Activated CD4-positive, alpha-beta T cell treated with anti-CD3 and anti-CD28 coated beads, Interleukin-2, amount 50 U/mL, for 16 hours (primary cell): ENCODE results near the gene FREM1.
A peak's percentile ranks its signal among the peaks of the same experiment; 100 is the strongest.

Experiments used
- DNase-seq: peaks from one replicate; pipeline ENCODE4 v3.0.0-alpha.2; 2020

The FREM1 gene

DNA sequence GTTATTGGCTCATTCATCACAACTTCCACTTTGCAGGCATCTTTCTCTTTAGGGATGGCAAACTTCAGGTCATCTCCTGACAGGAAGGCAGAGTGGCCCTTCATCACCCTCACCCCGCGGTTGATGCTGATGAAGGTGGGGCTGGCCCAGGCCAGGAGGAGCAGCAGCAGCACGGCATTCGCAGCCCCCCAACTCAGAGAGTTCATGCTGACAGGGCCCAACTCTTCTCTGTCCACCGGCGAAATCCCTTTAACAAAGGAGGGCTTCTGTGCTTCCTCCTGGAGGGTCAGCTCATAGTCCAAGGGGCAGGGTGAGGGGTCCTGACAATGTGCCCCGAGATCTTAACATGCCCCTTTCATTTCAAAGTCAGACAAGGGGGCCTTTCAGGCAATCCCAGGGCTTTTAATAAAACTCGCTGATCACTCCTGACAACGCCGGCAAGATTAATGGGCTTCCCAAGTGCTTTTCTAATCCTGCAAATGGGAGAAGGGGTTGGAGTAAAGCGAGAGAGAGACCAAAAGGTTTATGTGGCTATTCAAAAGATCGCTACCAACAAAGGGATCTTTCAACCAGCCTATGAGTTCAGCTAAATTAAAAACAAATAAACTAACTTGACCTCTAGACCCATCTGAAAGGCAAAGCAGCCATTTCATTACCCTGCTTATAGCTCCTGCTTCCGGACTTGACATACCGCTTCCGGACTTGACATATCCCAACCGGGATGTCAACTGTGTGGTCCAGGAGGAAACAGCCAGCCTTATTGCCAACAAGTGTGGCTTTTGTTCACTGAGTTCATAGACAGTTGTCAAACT lies 41.2 kb downstream of the FREM1 start:
- DNase-seq, result no peak

DNA sequence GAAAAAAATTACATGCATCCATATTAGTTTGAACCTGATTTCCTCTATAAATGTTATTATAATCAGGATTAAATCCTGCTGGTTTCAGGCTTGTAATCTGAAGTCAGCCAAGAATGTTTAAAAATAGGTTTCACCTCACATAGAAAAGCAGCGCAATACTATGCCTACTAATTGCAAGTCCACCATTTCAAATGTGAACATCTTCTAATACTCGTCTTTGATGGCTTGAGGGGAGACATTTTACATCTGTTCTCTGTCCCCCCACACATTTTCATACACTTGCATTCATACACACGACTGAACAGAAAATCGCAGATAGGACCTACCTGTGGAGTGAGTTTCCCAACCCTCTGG lies 41.8 kb downstream of the FREM1 start:
- no peak for DNase-seq

DNA sequence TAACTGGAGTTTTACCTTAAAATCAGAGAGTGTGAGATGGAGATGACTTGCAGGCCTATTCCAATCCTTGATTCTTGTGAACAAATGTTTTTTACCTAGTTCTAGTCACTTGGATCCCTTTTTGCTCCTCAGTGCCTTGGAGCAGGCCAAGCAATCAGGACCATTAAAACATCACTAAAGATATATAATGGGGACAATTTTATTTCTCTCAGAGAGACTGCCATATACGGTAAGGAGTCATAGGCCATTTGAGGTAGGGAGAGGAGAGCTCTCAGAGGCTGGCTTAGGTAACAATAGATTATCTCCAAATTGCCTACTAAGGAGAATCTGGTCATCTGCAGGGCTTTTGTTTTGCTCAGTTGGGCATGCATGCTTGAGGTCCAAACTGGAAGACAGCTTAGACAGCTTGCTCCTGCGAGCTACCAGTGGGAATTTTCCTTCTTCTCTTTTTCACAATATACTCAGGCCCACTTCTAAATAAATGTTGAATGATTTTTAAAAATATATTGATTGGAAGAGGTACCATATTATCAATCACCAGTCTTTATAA lies 44.0 kb downstream of the FREM1 start:
- DNase-seq, result no peak

DNA sequence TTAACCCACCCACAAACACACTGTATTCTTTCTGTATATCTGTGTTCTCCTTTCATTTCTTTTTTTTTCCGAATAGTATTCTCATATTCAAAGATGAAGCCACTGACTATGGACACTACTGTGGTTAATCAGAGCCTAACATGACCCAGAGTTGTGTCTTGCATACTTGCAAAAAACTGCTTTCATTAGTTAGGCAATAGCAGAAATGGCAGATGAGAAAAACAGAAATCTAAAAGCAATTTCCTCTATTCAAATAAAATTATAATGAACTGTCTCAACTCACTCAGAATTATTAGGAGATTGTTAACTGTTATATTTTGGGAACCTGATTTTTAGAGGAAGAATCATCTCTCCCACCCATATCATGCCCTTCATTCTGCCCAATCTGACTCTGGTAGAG lies 45.9 kb downstream of the FREM1 start:
- DNase-seq, result no peak

DNA sequence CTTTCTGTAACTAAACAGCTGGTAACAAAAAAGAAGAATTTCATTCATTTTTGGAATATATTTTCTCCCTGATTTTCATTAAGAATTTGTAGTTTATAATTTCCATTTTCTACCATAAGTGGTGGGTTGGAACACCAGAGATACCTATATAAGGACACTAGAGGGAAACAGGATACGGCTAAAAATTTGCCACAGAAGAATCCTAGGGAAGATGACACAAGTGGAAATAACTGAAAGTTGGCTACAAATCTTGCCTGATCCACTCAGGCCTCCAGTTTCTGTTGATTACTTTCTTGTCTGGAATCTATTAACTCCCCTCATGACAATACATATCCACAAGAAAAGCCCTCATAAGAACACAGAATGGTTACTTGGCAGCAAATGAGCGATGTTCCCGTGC lies 46.8 kb downstream of the FREM1 start:
- DNase-seq, result no peak

DNA sequence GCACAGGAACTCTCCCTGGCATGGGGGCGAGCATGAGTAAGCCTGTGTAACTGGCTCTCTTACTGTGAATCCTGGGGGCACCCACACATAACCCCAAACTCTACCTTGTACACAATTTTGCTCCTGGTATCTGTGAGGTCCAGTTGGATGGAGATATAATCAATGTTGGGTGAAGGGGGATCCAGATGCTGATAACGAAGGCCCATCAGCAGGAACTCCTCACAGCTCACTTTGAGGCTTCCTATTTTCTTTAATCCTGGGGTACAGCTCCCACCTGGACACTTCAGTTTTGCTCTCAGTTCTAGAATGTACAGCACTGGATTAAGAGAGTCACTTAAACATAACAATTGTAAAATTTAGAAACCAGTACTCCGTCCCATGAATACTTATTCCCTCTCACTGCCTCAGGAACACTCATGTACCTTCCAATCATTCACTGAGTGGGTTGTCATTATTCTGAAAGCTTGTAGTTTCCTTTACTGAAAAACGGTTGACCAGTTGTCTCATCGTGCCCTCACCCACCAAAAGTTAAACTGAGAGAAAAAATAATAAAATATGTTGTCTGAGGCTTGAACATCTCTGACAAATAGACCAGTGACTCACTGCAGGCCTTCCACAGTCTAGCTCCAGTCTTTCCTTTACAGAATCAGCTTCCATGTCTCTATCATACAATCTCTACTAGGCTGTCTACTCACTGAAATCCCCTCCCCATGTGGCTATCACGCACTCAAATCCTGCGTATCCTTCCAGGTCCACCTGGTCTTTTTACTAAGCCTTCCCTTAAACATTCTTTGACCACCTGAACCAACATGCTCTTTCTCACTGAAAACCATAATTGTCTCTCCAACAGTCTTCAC lies 52.6 kb downstream of the FREM1 start:
- DNase-seq, result no peak

DNA sequence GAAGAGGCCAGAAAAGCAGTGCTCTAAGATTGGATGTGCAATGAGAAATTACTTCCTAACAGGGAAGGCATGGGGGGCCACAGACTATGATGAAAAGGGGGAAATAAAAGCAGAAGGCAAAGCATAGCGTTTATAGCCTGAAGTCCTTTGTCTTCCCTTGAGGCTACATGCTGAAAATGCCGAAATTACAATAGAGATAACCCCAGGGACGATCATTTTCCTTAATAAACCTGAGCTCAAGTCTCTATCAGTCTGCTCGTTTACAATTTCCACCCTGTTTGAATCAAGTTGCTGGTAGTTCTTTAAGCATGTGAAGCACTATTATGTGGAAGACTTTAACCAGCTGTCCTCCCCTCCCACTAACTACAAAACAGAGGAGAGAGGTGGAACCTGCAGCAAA lies 60.4 kb downstream of the FREM1 start:
- no peak for DNase-seq

DNA sequence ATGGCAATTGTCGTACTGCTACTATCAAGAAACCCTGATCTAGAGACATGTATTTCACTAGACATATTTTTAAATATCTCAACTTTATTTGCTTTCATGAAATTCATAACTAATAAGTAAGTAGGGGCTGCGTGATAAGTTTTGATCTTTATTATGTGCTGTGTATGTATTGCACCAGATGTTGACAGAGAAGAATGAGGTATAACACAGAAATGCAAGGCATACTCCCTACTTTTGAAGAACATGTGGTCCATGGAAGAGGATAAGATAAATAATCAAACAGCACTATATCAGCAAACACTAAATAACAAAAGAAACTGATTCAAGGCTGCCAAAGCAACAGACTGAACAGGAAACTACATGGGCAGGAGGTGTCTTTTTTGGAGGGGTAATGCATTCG lies 60.9 kb downstream of the FREM1 start:
- no peak for DNase-seq

DNA sequence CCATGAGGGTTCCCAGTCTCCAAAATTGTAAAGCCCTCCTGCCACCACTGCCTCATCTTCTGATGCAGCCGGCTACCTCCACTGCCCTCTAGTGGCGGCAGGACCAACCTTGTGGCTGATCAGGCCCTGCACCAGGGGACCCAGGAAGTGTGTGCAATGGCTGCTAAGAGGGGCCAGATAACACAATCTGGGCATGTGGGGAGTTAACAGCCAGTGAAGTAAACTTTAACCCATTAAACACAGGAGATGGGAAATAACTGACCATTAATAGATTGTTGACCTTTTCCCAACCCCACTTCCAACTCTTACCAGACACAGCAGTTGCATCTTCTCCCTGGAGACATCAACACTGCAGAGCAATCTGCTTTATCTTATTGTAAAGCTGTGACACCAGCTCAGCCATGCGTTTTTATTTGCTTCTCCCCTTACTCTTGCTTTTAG lies 63.3 kb downstream of the FREM1 start:
- peak; percentile 69 for DNase-seq

DNA sequence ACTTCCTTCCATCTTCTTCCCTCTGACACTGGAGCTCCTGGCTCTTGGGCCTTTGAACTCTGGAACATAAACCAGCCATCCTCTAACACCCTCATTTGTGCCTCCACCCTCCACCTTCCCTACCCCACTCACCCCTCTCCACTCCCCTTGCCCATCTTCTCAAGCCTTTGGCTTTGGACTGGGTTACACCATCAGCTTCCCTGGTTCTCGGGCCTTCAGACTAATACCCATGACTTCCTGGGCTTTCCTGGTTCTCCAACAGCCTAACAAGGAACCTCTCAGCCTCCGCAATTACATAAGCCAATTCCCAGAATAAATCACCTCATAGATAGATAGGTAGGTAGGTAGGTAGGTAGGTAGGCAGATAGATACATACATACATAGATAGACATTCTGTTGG lies 67.1 kb downstream of the FREM1 start:
- DNase-seq, result no peak

DNA sequence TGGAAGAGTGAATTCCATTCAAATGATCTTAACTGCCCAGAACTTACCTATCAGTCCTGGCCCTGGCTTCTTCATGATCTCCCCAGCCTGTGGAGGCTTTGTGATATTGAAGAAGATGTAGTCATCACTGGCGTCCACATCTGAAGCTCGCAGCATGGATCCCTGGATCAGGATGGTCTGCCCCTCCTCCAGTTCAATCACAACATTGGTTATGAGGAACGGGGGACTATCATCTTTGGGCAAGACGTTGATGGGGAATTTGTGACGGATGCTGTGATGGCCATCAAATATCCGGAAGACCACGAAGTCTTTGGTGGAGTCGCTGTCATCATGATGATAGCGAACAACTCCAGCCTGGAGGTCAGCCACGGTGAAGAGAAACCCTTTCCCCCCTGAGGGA lies 68.0 kb downstream of the FREM1 start:
- no peak for DNase-seq

DNA sequence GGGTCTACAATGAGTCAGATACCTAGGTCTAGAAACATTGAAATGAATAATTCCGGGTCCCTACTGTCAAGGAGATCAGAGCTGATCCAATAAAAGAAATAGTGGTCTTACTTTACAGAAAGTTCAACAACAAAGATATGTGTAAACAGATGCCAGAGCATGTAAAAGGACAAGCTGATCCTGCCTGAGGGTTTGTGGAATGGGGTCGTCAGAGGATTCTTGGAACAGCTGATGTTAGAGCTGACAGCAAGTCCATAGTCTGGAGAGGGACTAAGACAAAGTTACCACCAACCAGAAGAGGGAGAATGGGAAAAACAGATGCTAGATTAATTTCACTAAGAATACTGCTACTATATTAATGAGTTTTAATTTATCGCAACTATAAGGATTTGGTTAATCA lies 71.5 kb downstream of the FREM1 start:
- no peak for DNase-seq

DNA sequence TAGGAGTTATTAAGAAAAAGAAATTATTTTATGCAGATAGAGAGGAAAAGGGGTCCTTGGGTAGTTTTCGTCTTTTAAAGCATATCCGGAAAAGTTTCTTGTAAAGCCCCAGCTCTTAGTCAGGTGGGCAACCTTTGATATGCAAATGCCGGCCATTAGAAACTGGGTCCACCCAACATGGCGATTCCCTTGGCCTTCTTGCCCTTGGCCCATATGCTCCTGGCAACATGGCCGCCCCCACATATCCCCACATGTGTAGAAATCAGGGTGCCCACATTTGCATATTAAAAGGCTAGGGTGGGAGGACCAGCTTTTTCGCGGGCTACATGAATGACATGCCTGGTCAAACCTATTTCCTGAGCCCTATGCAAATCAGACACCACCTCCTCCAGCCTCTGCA lies 73.3 kb downstream of the FREM1 start:
- no peak for DNase-seq

DNA sequence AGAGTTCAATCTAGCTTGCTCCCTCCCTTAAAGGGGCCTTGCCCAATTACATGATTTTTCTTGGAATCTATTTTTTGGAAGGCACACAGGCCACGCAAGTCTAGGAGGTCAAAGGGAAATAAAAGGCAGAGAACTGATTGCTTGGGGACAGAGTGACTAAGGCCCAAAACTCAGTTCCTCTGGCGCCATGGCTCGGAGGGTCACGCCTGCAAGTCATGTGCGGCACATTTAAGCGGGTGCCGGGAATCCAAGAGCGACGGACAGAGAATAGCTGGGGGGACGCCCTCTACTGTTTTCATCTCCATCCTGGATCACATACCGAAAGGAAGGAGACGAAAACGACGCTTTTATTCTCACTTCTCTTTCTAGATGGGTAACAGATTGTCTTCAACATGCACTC lies 78.6 kb downstream of the FREM1 start:
- no peak for DNase-seq

DNA sequence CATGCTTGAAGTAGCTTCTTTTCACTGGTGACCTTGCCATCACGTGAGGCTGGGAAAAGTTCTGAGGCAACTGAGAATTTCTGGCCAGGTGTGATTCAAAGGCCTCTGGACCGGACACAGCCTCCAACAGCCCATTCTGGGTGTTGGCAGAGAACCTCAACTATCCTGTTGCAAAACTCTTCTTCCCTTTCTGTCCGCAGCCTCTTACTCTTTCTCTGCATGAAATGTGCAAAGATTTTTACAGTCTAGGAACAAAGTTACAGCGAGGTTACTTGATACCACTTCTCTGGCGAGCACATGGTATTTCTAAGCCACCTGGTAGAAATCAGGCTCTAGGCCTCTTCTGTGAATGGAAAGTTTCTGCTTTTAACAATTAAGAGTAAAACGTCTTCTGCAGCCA lies 79.2 kb downstream of the FREM1 start:
- DNase-seq, result no peak

DNA sequence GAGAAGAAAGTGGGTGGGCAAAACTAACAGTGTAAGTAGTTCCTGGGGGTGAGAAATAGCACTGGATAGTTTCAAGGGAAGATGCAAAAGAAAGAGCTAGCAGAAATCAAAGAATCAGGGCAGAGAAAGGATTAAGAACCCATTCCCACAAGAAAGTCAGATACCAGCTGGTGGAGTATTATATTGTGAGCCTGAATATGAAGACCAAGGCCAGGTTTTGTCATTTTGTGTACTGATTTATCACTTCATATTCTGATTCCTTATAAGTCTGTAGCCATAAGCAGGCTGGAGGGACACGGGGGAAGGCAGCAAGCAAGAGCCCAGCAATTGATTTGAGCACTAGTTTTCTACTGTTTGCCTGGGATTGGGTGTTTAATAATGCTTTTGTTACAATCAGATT lies 80.2 kb downstream of the FREM1 start:
- DNase-seq, result no peak

DNA sequence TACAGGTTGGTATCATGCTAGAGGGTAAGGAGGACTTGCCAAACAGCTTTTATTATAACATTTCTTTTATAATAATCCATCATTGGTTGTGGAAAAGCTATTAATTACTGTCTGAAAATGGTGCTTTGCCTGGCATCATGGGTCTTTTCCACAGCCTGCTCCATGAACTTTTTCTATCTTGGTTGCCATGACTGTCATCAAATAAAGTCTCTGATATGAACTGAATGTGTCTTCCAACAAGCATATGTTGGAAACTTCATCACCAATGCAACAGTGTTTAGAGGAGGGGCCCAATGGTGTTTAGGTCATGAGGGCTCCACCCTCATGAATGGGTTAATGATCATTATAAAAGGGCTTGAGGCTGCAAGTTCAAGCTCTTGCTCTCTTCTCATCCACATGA lies 81.0 kb downstream of the FREM1 start:
- no peak for DNase-seq

DNA sequence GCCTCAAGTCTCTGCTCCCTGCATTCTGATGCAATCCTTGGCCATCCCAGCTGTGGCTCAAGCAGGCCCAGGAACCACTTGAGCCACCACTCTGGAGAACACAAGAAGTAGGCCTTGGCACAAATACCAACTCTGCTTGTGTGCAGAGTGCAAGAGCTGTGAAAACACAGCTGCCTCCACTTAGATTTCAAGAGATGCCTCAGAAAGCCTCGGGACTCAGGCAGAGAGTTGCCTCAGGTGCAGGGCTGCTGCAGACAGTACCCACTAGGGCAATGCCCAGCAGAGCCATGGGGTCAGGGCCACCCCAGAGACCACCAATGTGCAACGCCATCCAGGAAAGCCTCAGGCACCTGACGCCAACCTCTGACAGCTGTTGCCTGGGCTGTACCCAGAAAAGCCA lies 82.4 kb downstream of the FREM1 start:
- DNase-seq, result no peak

DNA sequence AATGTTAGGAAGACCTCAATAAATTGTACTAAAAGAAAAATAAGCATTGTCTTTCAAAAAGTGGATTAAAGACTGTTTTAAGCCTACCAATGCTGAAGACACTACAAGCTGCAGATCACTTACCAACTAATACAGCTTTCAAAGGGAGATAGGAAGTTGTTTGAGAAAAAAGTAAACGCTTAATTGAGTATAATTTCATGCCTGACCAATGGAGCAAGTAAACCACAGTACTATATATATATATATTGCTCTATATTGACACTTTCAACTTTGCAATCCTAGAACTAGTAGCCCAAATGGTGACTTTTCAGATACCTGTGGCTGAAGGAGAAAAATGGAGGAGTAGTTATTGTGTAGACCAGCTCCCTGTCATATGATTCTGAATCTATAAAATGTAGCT lies 85.7 kb downstream of the FREM1 start:
- no peak for DNase-seq

DNA sequence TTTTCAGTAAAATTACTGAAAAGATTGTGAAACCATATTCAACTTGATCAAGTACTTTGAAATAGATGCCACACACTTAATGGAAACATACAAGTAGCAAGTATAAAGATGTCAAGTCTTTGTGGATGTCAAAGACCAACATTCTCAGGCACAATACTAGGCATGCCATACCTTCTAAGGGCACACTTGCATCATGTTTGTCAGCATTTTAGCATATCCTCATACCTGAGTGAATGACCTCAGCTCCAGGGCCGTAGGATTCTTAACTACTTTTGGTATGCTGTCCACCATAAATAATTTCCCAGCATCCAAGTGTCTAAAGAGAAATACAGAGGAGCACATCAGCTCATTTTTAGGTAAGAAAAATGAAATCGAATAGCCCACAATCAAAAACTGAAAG lies 86.4 kb downstream of the FREM1 start:
- no peak for DNase-seq

DNA sequence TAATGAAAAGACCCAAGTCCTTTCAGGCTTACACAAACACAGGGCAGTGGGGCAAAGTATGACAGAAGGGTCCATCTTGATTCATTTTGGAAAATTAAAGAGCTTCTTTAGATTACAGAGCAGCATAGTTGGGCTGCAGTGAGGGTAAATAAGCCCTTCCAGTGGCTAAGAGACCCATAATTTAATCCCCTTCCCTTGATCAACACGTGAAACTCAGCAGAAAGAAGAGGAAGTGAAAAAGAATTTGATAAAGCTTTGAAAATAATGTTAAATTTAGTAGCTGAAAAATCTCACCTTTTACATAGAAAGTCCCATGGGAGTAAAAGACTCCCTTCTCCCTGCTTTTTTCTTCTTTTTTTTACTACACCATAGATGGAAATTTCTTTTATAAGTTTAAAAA lies 87.6 kb downstream of the FREM1 start:
- DNase-seq, result no peak

DNA sequence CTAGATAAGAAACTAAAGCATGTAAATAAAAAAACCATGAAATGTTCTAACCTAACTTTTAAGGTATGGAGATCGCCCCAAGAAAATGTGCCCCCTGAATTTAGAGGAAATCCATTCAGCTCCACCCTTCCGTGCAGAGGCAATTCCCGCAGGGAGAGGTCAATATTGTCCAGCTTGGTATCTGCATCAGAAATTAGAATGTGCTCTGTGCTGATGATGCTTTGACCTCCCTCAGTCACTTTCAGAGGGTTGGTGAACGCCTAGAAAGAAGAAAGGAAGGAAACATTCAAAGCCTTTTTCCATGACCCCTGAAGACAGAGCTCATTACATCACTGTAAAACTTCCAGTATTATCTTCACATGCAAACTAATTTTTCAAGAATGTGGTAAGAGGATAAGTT lies 91.0 kb downstream of the FREM1 start:
- DNase-seq, result no peak

DNA sequence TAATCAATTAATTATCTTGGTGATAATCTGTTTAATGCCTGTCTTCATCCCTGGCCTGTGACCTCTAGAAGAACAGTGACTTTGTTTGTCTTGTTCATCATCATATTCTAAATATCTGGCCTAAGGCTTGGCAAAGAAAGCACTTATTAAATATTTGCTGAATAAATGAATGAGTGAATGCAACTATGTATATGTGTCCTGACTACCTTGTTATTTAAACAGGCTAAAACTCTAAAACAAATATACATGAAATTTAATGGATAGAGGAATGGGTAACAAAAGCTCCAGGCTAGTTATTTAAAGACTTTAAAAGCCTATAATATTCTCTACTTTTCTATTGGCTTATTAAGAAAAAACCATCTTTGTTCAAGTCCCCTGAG lies 96.0 kb downstream of the FREM1 start:
- no peak for DNase-seq
